Left cardiac atrium (tissue), 4 donors: Measurements from ENCODE around the gene ODAD2. TPM values are rescaled to one million over a fixed set of nuclear protein-coding genes. Genes with fewer than 3 reads are reported as not detected.
A peak's percentile ranks its signal among the peaks of the same experiment; 100 is the strongest.

ENCODE experiments used
- ATAC-seq, 2 donors: fragments of 200-7000 bp; cut with Tn5 transposase; one replicate each; pipeline ENCODE4 v1.9.1; 2020; ENCODE audit warnings: mild to moderate bottlenecking in 2 of 2, moderate library complexity in 2 of 2
- DNase-seq: peaks from one replicate; pipeline ENCODE4 v3.0.0-alpha.2; 2020
- intact Hi-C, 2 donors: fragments of 100-400 bp; cut with DNase I; formaldehyde crosslinking; loops; one replicate each; pipeline versions ENCODE4 v1.14.1 to v1.15.1; 2022 to 2023
- total RNA-seq, 2 donors: library from RNA; stranded (reverse); fragmentation: NEBNext Ultra II Directional; extraction: Animal tissue kit (Norgen Biotek cat#: 25700); gene quantifications; one replicate each; pipeline ENCODE4 v1.2.1, GENCODE V29; 2021
- donor health status: DM: no; HTN: yes; CAD: no.
- donor health status: DM: no; HTN: yes; CAD: no; lungs with severe emphysema.
- donor health status: DM: yes; HTN: yes; CAD: no.
- donor health status: Dilated cardiomyopathy.

The ODAD2 gene
- total RNA-seq, 2 donors from 2014 or later, result 0.10 to 0.41 TPM

DNA sequence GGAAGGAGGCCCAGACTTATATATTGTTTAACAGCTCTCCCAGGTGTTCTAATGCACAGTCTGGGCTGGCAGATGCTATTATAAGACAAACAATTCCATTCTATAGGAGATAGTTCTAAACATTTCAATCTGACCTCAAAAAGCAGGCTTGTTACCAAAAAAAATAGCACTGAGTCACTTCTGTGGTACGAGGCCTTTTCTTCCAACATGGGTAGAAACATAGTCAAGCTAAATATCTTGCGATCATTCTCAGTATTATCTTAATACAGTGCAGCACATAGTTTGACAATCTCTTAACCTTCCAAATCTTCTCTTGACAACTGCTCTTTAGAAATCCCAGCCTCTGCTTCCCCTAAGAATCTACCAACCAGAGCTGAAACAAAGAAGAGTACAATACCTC, 206.7 kb downstream of the ODAD2 start:
- DNase-seq (no peak), ATAC-seq (no peak)
- intact Hi-C loops, result no loop called here

- no peak for ATAC-seq
- intact Hi-C loops, result no loop called here
- no peak for DNase-seq
Observed at GRCh38 chr10:27784272-27784671, 214.6 kb downstream of the ODAD2 start.

DNA sequence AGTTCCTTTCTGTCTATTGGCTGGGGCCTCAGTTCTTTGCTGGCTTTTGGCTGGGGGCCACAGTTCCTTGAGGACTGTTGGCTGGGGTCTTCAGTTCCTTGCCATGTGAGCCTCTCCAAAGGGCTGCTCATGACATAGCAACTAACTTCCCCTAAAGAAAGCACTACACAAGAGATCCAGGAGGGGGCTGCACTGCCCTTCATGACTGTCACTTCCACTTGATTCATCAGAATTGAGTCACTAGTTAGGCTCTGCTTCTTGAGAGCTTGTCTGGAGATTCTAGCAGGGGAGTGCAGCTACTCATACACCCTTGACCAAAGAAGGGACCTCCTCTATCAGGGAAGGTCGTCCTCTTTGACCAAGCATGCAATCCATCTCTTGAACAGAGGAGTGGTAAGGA, 215.2 kb downstream of the ODAD2 start:
- intact Hi-C loops, result no loop called here
- ATAC-seq, result peak in 1 of 2 donors; percentile 44
- no peak for DNase-seq

- intact Hi-C loops, result no loop called here
- ATAC-seq, result no peak
- DNase-seq, result no peak
Observed at GRCh38 chr10:27779462-27780015, 219.3 kb downstream of the ODAD2 start.

GRCh38 chr10:27774831-27775230, 224.0 kb downstream of the ODAD2 start:
- DNase-seq, result no peak
- no peak for ATAC-seq
- intact Hi-C loops, result no loop called here

DNA sequence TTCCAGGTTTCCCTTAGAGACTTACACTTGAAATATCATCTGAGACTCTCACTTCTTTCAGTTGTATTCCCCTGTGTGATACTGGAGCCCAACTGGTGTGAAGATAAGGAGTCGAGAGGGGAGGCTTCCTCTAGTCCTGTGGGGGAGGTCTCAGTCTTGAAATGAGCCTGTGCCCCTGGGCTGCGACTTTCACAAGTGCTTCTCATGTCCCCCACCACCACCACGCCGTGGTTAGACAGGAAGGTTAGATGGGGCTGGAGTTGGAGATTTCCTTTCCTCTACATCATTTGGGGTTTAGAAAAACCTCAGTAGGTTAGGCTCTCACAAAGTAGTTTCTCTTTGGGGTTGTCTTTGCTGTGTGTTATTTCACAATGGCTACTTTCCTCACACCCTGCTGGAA, 227.6 kb downstream of the ODAD2 start:
- intact Hi-C loops, result no loop called here
- ATAC-seq, result no peak
- no peak for DNase-seq

GRCh38 chr10:27770181-27770580, 228.7 kb downstream of the ODAD2 start:
- intact Hi-C loops, result no loop called here
- ATAC-seq (no peak), DNase-seq (no peak)
